Transverse colon (tissue), 4 donors: ENCODE measurements around the gene ATP1B2.

Experiments used
- CTCF ChIP-seq, 5 experiments: fragments of 200-600 bp in 3 of 5; fragments of 450-650 bp in 2 of 5; sonication (generic) in 3 of 5; IDR thresholded peaks; 1 replicate in 2 of 5; 2 replicates in 3 of 5; pipeline ENCODE4 v1.5.1; 2016 to 2017; ENCODE audit warnings: antibody characterized with exemption in 5 of 5, inconsistent platforms in 3 of 5, mild to moderate bottlenecking in 2 of 5, moderate library complexity in 1 of 5
- EP300 ChIP-seq: sonication (generic); formaldehyde crosslinking; IDR thresholded peaks from one replicate; pipeline ENCODE4 v1.6.1; 2017; ENCODE audit warnings: antibody characterized with exemption, low read depth
- POLR2A ChIP-seq: fragments of 450-650 bp; IDR thresholded peaks from one replicate; pipeline ENCODE4 v1.6.1; 2016; ENCODE audit warnings: antibody characterized with exemption, mild to moderate bottlenecking, moderate library complexity
- POLR2AphosphoS5 ChIP-seq, 3 donors: sonication (generic); formaldehyde crosslinking; IDR thresholded peaks; one replicate each; pipeline ENCODE4 v1.6.1; 2016; ENCODE audit warnings: antibody characterized with exemption in 3 of 3

- TF ChIP-seq CTCF (IDR thresholded peaks at IDR 0.05) = no peak
- TF ChIP-seq POLR2AphosphoS5 (IDR thresholded peaks at IDR 0.05) = no peak
- no peak for TF ChIP-seq POLR2A
- TF ChIP-seq EP300 = no peak
These were observed 1.1 kb downstream of the ATP1B2 start for GRCh38 chr17:7651665-7652387.
